KMS-11 (cell line): Measurements from ENCODE around the gene SCRN1.
"Not testable (repeated sequence)": the region's sequence is repeated elsewhere in the genome, so short reads cannot be mapped to it uniquely, and the experiment has no call there.

Experiments used
- H2AFZ ChIP-seq: fragments of 200-600 bp; sonication (generic); 2 replicates; pipeline ENCODE4 v1.6.1; 2016; ENCODE audit warnings: antibody characterized with exemption, mixed run types, low read depth
- H3K27ac ChIP-seq: fragments of 200-600 bp; sonication (generic); 2 replicates; pipeline ENCODE4 v1.6.1; 2016; ENCODE audit warnings: mild to moderate bottlenecking, mixed run types
- H3K27me3 ChIP-seq: fragments of 200-600 bp; sonication (generic); 2 replicates; pipeline ENCODE4 v1.6.1; 2017; ENCODE audit warnings: mild to moderate bottlenecking, low read depth, mixed run types, moderate library complexity; ENCODE audit not compliant: insufficient read depth
- H3K36me3 ChIP-seq: fragments of 200-600 bp; sonication (generic); 2 replicates; pipeline ENCODE4 v1.6.1; 2017; ENCODE audit warnings: mild to moderate bottlenecking, mixed run types; ENCODE audit not compliant: insufficient read depth
- H3K4me1 ChIP-seq: fragments of 200-600 bp; sonication (generic); 2 replicates; pipeline ENCODE4 v1.6.1; 2016; ENCODE audit warnings: mild to moderate bottlenecking, low read depth, mixed run types; ENCODE audit not compliant: poor library complexity, severe bottlenecking
- H3K4me2 ChIP-seq: fragments of 200-600 bp; sonication (generic); 2 replicates; pipeline ENCODE4 v1.7.0; 2016; ENCODE audit warnings: mild to moderate bottlenecking, mixed run types
- H3K4me3 ChIP-seq: fragments of 200-600 bp; sonication (generic); IDR thresholded peaks from 2 replicates; pipeline ENCODE4 v1.6.1; 2017; ENCODE audit warnings: low read depth, low read length, mixed read lengths; ENCODE audit not compliant: insufficient read depth
- H3K79me2 ChIP-seq: fragments of 200-600 bp; sonication (generic); 2 replicates; pipeline ENCODE4 v1.6.1; 2016; ENCODE audit warnings: low read depth, mixed run types; ENCODE audit not compliant: insufficient read depth
- H3K9ac ChIP-seq: fragments of 200-600 bp; sonication (generic); 2 replicates; pipeline ENCODE4 v1.6.1; 2016; ENCODE audit warnings: mild to moderate bottlenecking, mixed run types
- H4K20me1 ChIP-seq: fragments of 200-600 bp; sonication (generic); 2 replicates; pipeline ENCODE4 v1.6.1; 2016; ENCODE audit warnings: mild to moderate bottlenecking, mixed run types; ENCODE audit not compliant: insufficient read depth
- TF ChIP-seq, protein P1 (sequence below): fragments of 200-600 bp; sonication (generic); conservative IDR thresholded peaks from 2 replicates; pipeline ENCODE4 v1.6.1; 2017; ENCODE audit warnings: low read depth, mild to moderate bottlenecking, antibody characterized with exemption, low read length, moderate library complexity, mixed read lengths

The SCRN1 gene

DNA sequence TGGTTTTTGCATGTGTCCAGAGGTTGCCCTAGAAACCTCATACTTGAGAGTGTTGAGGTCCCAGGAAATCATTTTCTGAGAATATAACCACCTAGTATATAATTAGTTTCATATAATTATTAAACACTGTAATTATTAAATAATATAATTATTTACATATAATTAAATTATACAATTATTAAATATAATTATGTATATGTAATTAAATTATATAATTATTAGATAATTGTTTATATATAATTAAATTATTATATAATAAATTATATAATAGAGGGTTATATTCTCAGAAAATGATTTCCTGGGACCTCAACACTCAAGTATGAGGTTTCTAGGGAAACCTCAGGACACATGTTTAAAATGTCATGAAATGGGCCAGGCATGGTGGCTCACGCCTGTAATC, 27.6 kb downstream of the SCRN1 start:
- no peak overlapping the region for H3K4me3 ChIP-seq
- H3K4me2 ChIP-seq = no peak overlapping the region
- H3K27ac ChIP-seq = no peak overlapping the region
- H3K27me3 ChIP-seq = no peaks in the 10 kb centered on the region
- H3K36me3 ChIP-seq = no peaks in the 10 kb centered on the region
- H3K79me2 ChIP-seq = no peaks in the 10 kb centered on the region
- H3K4me1 ChIP-seq = no peaks in the 10 kb centered on the region
- H4K20me1 ChIP-seq = no peaks in the 10 kb centered on the region
- TF ChIP-seq, protein P1, sequence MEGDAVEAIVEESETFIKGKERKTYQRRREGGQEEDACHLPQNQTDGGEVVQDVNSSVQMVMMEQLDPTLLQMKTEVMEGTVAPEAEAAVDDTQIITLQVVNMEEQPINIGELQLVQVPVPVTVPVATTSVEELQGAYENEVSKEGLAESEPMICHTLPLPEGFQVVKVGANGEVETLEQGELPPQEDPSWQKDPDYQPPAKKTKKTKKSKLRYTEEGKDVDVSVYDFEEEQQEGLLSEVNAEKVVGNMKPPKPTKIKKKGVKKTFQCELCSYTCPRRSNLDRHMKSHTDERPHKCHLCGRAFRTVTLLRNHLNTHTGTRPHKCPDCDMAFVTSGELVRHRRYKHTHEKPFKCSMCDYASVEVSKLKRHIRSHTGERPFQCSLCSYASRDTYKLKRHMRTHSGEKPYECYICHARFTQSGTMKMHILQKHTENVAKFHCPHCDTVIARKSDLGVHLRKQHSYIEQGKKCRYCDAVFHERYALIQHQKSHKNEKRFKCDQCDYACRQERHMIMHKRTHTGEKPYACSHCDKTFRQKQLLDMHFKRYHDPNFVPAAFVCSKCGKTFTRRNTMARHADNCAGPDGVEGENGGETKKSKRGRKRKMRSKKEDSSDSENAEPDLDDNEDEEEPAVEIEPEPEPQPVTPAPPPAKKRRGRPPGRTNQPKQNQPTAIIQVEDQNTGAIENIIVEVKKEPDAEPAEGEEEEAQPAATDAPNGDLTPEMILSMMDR = no peak
- no peak overlapping the region for H2AFZ ChIP-seq
- no peak overlapping the region for H3K9ac ChIP-seq

DNA sequence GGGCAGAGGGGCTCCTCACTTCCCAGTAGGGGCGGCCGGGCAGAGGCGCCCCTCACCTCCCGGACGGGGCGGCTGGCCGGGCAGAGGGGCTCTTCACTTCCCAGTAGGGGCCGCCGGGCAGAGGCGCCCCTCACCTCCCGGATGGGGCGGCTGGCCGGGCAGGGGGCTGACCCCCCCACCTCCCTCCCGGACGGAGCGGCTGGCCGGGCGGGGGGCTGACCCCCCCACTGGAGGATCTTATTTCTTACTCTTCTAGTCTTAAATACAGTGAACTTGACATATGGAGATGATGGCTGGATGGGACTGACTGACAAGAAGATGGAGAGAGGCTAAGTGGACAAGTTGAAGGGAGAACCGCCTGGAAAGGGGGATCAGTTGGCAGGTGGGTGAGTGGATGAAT, 28.0 kb downstream of the SCRN1 start:
- H3K36me3 ChIP-seq, H3K4me1 ChIP-seq, H3K27ac ChIP-seq, H3K9ac ChIP-seq, H2AFZ ChIP-seq, H3K27me3 ChIP-seq, H4K20me1 ChIP-seq, H3K4me2 ChIP-seq, H3K79me2 ChIP-seq, H3K4me3 ChIP-seq: not testable (repeated sequence)

DNA sequence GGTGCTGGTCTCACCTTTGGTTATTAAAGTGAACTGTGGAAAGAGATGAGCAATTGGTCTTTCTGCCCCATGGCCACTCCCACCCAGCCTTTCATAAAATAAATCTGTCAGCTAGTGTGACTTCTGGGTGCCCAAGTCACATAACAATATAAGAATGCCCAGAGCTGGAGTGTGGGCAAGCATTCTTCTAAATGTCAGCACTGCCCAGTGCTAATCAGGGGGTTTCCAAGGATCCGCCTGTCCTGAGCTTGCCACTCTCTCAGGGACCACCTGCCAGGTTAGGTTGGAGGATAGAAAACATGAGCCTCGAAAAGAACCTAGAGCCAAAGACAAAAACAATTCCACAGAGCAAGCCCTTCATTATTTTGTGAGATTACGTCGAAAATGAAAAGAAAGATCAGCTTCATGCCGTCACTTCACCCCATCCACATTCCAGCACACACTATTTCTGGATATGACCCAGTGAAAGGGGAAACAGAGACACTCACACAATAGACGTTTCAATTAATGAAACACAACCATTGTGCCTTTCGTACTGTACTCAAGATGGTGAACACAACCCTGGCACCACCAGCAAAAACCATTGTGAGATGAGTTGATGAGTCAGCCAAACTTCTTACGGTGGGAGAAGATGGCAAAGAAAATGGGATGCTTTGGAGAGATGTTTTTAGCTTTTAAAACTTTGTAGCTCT, 30.8 kb downstream of the SCRN1 start:
- Histone ChIP-seq H3K36me3 (no peaks in the 10 kb centered on the region), H4K20me1 (no peaks in the 10 kb centered on the region), H2AFZ (no peak overlapping the region), H3K4me3 (no peak overlapping the region), H3K4me1 (no peaks in the 10 kb centered on the region), H3K27me3 (no peaks in the 10 kb centered on the region), H3K27ac (no peak overlapping the region), H3K9ac (no peak overlapping the region), H3K4me2 (no peak overlapping the region), H3K79me2 (no peaks in the 10 kb centered on the region)
- TF ChIP-seq, protein P1 = no peak

- H3K4me3 ChIP-seq = no peak overlapping the region
- no peaks in the 10 kb centered on the region for H4K20me1 ChIP-seq
- H3K79me2 ChIP-seq = no peaks in the 10 kb centered on the region
- no peak overlapping the region for H3K4me2 ChIP-seq
- H3K36me3 ChIP-seq = no peaks in the 10 kb centered on the region
- no peak overlapping the region for H3K27ac ChIP-seq
- H3K4me1 ChIP-seq = no peaks in the 10 kb centered on the region
- no peaks in the 10 kb centered on the region for H3K27me3 ChIP-seq
- no peak overlapping the region for H3K9ac ChIP-seq
- H2AFZ ChIP-seq = no peak overlapping the region
- TF ChIP-seq, protein P1 = no peak
Observed at GRCh38 chr7:29957521-29958310, 31.9 kb downstream of the SCRN1 start.

DNA sequence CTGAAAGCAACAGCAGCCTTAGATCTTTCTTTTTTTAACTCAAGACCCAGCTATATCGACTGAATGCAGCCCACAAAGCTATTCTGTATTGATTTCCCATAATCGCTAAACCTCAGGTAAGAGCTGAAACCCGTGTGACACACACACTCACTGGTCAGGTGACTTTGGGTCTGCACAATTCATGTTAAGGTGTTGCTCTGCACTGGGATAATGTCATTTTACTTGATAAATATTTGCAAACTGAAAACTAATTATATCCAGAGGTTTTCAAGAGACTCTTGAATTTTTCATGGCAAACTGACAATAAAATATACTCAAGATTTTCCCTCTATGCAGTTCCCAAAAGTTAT, 33.1 kb downstream of the SCRN1 start:
- Histone ChIP-seq H3K36me3 (no peaks in the 10 kb centered on the region), H2AFZ (no peak overlapping the region), H3K4me1 (no peaks in the 10 kb centered on the region), H3K4me2 (no peak overlapping the region), H3K4me3 (no peak overlapping the region), H3K79me2 (no peaks in the 10 kb centered on the region), H3K27me3 (no peaks in the 10 kb centered on the region), H3K9ac (no peak overlapping the region), H4K20me1 (no peaks in the 10 kb centered on the region), H3K27ac (no peak overlapping the region)
- TF ChIP-seq, protein P1 = no peak
